KBM-7 (cell line): ENCODE results near the gene SLC22A31.
"Not testable (repeated sequence)": the region's sequence is repeated elsewhere in the genome, so short reads cannot be mapped to it uniquely, and the experiment has no call there.

Experiments
- DNase-seq: peaks from one replicate; pipeline ENCODE4 v3.0.0-alpha.2; 2015
- in situ Hi-C: fragments of 300-500 bp; cut with MboI; formaldehyde crosslinking; loops from 2 replicates; pipeline ENCODE4 v1.14.3; 2020; ENCODE audit warnings: low sequenced_read_pairs, low pct_unique_long_range_greater_than_20kb, mixed read lengths

Gene SLC22A31

DNA sequence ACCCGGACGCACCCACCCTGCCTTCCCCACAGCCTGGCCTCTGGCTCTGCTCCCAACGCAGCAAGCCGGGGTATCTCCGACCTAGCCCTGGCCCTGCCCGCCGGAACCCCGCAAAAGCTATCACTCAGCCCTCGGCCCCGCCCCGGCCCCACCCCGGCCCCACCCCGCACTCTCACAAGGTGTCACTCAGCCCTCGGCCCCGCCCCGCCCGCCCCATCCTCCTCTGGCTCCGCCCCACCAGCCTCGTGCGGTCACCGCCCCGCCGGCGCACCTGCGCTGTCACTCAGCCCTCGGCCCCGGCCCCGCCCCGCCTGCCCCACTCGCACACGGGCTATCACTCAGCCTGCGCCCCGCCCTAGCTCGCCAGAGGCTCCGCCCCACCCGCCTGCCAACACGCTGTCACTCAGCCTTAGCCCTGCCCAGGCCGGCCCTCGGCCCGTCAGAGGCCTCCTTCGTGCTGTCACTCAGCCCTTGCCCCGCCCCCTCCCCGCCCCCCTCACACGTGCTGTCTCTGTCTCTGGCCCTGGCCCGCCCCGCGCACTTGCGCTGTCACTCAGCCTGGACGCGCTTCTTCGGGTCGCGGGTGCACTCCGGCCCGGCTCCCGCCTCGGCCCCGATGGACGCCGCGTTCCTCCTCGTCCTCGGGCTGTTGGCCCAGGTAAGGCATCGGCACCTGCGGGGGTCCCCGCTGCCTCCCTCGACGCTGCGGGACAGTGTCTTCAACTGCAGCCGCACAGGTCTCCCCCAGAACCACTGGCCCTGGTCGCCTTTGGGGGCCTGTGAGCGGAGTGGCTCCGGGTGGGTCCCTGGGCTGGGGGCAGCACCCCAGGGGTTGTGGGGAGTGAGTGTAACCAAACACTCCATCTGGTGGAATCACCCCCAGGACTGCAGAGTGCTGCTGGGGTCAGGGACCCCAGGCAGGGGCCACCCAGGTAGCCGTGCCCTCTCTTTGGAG is 28.8 kb downstream of the SLC22A31 start, which contains the start of gene CDH15:
CDH15 (plus strand) TSS at position 533 of the 955 bp plus-strand sequence; CDS start at position 617, 84 bp downstream.
- peak; percentile 93 for DNase-seq
- in situ Hi-C loops = no loop called here

DNA sequence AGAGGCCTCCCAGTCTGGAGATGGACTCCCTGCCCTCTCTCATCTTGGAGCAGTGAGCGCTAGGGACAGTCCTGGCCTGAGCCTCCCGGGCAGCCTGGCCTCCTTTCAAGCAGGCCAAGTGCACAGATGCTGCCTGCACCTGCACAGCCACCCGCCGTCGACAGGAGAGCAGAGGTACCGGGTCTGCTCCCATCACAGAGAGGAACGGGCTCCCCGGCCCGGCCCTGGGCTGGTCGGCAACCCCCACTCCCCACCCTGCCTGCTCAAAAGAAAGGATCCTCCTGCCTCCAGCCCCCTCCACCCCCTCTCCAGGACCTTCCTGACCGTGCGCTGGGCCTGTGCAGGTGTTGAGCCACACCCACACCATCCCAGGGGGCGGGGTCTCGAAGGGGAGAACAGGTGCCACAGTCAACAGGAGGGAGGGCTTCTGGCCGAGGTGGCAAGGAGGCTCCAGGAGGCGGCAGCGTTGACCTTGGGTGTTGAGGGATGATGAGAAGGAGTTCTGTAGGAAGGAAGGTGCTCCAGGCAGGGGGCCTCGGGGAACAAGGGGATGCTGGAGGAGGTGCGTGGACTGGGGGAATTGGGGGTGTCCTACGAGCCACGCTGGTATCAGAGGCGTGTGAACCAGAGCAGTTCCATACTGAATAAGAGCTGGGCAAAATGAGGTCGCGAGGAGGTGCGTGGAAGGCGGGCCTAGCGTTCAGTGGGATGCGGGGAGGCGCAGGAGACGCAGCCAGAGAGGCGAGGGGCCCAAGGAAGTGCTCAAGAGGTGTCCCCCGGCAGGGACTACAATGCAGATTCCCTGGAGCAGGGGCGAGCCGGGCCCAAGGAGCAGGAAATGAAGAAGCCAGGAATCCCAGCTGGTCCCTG is 29.8 kb downstream of the SLC22A31 start:
- DNase-seq = no peak
- in situ Hi-C loops = no loop called here

DNA sequence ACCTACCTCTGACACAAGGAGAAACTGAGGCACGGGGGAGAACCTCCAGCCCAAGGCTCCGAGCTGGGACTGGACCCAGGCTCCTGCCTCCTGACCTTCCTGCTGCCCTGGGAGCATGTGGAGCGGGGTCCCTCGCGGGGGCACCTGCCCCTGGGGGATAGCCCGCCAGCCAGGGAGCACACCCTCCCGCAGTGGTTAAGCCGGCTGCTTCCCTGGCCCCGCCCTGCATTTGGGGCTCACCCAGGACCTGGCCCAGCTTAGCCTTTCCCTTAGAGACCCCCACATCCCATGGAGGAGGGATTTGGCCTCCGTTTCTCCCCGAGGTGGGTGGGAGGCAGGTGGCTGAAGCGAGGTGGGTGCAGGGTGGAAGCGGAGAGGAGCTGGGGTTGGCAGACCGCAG is 30.6 kb downstream of the SLC22A31 start:
- in situ Hi-C loops = no loop called here

DNA sequence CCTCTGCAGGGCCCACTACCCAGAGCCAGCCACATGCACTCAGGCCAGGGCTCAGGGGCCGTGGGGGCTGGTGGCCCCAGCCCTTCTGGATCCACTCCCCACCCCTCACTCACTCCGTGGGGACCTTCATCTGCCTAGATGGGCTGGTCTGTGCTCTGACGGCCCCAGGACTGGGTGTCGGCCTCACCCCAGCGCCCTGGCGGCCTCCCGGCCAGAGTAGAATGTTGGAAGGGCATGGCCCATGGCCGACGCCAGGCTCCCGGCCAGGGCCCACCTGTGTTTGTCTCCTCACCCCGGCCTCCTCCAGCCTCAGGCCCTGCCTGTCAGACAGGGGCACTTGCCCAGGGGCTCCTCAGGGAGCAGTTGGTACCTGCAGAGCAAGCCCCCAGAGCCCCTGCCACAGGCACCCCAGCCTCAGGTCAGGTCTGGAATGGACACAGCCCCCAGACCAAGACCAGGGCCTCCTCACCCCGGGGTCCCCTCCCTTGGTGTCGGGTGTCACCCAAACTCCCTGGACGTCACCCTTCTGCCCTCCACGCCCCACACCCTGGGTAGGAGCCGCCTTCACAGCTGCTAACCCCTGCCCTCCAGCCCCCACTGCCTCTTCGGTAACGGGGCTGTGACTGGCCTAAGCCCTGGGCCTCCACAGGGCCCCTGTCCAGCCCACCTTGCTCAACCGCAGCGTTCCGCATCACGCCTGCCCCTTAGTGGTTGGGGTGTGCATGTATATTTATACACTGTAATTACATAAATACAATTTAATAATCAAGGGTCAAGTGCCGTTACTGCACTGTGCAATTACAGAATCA is 31.8 kb downstream of the SLC22A31 start:
- in situ Hi-C loops = no loop called here
- DNase-seq = no peak

More for the DNA sequence above, 30.6 kb downstream of the SLC22A31 start:
- no peak for DNase-seq

DNA sequence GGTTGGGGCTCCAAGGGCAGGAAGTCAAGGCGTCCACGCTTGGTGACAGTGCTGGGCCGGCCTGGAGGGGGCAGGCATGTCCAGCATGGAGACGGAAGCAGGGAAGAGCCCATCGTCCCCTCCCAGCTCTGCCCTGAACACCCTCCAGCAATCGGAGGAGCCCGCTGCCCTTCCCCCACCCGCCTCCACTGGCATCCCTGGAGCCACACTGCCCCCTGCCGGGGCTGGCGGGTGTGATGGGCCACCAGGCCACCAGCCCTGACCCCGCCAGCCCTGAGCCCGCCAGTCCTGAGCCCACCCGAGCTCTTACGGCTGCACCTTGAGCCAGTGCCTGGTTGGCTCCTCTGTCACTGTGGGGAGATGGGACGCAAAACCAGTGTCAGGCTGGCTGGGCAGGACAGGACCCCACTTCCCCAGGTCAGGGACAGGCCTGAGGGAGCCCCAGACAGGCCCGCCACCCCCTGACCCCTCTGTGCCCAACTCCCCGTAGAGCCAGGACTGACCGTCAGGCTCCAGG is 32.9 kb downstream of the SLC22A31 start:
- peak; percentile 91 for DNase-seq
- in situ Hi-C loops = no loop called here

DNA sequence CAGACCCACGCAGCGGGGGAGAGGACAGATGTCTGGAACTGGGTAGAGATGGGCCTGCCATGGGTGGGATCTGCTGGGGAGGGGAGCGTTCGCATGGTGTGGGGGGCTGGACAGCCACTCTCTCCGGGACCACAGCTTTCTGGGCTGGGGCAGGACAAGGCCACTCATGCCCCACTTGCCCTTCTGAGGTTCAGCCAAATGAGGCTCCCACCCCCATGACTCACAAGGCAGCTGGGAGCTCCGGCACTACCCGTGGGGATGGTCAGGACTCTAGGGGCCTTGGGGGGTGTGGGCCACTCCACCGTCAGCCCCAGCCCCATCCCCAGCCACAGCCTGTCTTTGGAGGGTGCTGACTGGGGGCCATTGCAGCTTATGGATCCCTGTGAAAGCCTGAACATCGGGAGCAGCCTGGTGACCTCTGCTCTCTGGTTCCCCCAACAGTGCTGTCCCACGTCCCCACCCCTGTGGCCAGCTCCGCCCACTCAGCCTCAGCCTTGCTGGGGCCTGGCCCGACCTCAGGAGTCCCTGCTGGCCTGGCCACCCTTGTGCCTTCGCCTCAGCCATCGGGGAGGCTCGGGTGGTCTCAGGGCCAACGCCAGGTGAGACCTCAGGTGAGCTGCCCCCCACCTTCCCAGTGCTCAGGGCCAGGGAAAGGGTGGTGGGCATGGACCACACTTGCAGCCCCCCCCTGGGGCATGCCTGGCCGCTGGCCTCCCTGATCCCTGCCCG is 33.5 kb downstream of the SLC22A31 start:
- no peak for DNase-seq
- in situ Hi-C loops = no loop called here

DNA sequence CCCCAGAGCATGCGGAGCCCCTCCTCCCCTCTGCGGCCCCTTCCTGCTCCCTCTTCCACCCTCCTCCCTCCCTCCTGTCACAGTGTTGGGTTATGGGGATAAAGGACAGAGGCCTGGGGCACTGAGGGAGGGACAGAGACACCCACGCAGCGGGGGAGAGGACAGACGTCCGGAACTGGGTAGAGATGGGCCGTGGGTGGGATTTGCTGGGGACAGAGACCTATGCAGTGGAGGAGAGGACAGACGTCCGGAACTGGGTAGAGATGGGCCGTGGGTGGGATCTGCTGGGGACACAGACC is 34.7 kb downstream of the SLC22A31 start:
- in situ Hi-C loops, DNase-seq: not testable (repeated sequence)

DNA sequence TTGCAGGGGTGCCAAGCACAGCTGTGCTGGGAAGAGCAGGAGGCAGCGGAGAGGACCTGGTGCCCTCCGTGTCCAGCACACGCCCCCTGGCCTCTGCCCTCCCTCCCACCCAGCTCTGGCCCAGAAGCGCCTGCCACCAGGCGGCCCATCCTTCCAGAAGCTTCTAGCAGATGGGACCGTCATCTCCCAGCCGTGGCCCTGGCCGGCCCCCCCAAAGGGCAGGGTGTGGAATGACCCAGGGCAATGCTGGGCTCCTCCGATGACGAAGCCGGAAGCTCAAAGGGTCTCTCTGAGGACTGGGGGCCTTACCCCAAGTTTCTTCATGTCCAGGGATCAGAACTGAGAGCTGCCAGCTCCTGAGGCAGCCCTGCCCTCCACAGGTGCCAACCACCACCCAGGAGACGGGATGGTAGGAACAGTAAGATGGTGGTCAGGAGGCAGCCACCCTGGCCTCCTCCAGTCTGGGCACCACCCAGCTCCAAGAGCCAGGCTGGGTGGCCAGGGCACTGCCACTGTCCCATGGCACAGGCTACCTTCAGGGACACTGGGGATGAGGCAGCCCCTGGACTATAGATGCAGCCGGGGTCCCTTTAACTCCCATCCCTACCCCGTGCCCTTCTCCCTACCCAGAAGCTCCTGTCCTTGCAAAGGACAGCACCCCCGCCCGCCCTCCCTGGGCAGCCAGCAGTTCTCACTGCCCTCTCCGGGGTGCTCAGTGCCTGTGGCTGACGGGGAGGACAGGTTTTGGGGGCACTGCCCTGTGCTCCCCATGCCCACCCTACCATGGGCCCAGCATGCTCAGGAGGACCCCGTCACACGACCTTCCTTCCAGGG is 35.3 kb downstream of the SLC22A31 start:
- no peak for DNase-seq
- in situ Hi-C loops = no loop called here

DNA sequence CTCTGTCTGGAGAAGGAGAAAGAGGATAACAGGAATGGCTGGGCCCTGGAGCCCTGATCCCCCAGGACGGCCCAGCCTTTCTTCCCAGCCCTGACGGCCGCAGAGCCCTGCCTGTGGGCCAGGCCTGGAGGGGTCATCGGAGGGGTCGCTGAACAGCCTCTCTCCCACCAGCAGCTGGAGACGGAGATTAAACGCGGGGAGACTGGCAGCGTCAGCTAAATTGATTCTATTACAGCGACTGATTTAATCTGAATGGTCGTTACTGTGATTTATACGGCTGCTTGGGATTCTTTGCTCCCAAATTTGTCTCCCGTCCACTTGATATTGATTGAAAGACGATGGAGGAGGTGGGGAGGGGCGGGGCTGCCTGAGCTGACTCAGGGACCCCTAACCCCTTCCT is 35.9 kb downstream of the SLC22A31 start:
- in situ Hi-C loops = no loop called here

DNA sequence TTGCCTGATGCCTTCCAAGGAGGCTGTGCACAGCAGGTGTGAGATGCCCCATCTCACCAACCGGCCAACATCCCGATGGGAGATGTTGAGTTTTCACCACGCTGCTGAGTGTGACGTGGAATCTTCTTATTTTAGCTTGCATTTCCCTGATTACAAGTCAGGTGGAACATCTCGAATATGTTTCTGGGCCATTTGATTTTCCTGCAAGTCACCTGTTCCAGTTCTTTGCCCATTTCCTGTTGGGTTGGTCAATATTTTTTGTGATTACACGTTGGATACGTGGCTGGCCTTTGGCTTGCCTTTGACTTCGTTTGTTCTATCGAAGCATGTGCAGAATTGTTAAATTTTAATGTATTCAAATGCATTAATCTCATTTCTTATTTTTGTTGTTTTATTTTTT is 37.0 kb downstream of the SLC22A31 start:
- in situ Hi-C loops = no loop called here
- DNase-seq = no peak

More for the DNA sequence above, 35.9 kb downstream of the SLC22A31 start:
- no peak for DNase-seq

DNA sequence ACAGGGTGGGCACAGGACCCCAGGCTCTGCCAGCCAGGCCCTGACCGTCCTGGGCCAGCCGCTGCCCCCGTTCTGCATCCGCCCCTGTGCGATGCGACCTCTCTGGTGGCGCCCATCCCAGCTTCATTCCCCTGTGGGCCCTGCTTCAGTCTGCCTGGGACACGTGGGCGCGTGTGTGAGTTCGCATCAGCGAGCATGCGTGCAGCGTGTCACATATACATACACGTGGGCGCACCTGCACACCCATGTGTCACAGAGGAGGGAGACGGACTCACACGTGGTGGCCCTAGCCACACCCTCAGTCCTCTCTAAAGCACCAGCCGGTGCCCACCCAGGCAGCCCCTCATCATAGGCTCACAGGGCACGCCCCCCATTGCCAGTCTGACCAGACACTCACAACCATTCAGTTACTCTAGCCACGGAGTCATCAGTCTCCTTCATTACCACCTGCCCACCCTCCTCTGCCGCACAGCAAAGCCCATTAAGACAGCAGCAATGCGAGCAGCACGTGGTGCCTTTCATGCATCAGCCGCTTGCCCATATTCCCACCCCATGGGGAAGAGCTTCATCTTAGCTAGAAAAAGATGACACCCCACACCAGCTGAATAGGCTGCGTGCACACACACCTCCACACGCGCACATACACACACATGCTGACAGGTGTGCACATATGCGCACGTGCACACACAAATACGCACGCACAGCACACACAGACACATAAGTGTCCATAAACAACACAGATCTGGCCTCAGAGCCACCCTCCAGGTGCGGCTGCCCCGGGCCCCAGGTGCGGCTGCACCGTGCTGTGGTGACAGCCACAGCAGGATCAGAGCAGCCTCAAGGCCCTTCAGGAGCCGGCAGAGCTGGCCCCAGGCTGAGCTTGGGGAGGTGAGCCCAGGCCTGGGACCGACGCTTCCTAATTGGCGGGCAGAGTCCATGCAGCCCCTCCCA is 38.3 kb downstream of the SLC22A31 start:
- in situ Hi-C loops = no loop called here
- DNase-seq = no peak

DNA sequence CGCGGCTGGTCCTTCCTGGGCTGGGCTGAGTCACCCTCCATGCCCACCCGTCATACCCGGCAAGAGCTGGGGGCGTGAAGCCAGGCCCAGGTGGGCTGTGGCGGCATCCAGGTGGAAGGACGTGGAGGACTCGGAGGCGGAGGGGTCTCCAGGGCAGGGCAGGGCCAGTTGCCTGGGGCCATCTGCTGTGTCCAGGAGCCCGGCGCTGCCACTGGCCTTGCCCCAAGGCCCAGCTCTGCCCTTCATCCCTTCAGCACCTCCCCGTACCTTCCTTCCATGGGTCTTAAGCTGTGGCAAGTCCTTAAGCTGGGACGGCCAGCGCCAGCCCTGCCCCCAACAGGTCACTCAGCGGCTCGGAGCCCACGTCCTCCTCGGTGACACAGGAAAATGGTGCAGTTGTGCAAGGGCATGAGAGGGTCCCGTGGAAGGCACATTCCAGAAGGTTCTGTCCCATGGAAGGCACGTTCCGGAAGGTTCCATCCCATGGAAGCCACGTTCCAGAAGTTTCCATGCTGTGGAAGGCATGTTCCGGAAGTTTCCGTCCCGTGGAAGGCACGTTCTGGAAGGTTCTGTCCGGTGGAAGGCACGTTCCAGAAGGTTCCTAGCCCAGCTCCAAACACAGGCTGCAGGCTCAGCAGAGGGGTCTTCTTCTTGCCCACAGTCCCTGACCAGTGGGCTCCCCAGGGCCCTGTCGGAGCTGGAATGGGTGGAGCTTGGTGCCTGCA is 39.2 kb downstream of the SLC22A31 start:
- no peak for DNase-seq
- in situ Hi-C loops = no loop called here

DNA sequence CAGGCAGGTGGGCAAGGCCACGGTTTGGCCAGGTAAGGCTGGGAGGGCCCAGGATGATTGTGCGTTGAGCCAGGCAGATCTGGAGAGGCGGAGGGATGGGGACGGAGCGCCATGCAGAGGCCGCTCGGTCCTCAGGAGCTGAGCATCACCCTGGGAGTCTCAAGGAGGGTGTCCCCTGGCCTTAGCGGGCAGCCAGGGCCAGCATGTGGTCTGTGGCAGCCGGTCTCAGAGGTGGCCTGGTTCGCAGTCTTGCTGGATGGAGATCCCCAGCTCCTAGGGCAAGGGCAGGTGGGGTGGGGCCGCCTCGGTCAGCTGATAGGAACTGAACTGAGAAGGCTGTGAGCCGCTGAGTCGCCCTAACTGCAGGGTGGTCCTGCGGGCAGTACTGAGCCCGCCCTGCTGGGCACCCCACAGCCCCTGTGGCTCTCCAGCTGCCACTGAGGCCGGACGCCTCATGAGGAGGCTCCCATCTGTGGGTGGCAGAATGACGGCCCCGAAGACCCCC is 40.4 kb downstream of the SLC22A31 start:
- in situ Hi-C loops = no loop called here
- DNase-seq = no peak

DNA sequence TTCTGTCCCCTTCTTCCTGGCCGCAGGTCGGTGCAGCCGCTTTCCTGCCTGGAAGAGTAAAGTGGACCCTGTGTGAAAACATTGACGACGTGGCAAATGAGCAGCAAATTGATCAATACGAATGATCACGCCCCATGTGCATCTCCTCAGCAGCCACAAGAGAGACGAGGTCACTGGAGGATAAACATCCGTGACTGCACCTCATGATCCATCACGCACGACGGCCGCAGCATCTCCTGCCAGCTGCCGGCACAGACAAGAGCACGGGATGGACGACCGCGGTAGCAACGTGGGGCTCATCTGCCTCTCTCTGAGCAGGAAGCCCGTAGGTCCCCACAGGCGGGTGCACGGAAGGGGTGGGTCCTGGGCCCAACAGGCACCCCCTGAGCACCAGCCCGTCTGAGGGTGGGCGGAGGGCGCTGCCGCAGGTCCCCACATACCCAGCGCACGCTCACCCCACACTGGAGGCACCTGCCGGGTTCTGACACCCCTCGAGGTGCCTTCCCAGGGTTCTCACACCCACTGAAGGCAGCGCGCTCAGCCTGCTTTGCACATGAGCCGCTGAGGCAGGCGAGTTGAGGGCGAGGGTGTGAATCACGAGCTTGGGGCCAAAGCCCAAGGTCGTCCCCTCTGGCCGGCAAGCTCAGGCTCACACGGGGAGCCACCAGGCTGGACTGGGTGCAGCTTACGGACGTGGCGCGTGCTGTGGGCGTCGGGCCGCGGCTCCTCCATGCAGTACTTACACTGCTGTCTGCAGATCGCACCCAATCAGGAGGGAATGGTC is 41.1 kb downstream of the SLC22A31 start:
- no peak for DNase-seq
- in situ Hi-C loops = no loop called here

DNA sequence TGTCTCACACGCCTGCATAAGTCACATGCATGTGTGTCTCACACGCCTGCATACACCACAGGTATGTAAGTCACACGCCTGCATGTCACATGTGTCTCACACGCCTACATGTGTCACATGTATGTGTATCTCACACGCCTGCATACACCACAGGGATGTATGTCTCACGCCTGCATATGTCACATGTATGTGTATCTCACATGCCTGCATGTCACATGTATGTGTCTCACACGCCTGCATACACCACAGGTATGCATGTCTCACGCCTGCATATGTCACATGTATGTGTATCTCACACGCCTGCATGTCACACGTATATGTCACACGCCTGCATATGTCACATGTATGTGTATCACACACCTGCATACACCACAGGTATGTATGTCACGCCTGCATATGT is 42.6 kb downstream of the SLC22A31 start:
- DNase-seq = no peak
- in situ Hi-C loops = no loop called here
